GM12892 (cell line): ENCODE data around the gene LRRC27.

Experiments
- POLR2A ChIP-seq: IDR thresholded peaks from 2 replicates; pipeline ENCODE4 v1.6.1; 2011; ENCODE audit warnings: low read depth, low read length, control low read depth
- POLR2AphosphoS5 ChIP-seq: IDR thresholded peaks from 2 replicates; pipeline ENCODE4 v1.6.1; 2011; ENCODE audit warnings: low read depth, low read length, control low read depth

DNA sequence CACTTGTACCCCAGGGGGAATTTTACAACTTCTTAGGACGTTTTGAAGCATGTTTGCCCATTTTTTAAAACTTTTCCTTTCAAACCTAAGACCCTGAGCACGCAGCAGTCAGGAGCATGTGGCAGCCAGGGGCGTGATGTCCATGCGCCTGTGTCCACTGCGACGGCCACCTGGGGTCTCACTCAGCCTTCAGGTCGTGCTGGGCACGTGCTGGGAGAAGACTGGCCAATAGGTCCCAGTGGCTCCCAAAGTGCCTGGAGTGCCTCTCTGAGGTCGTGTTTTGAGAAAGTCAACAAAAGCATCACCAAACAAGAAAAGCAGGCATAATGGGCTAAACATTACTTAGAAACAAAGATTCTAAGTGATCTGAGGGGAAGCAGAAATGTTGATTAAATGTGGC lies 14.8 kb downstream of the LRRC27 start:
- no peak for TF ChIP-seq POLR2A
- TF ChIP-seq POLR2AphosphoS5: no peak
